CD4-positive, alpha-beta T cell treated with Interleukin-1 beta for 1 hour (primary cell): Measurements from ENCODE around the gene GRIN2D.
A peak's percentile ranks its signal among the peaks of the same experiment; 100 is the strongest.
"Not testable (repeated sequence)": the region's sequence is repeated elsewhere in the genome, so short reads cannot be mapped to it uniquely, and the experiment has no call there.

ENCODE experiments used
- DNase-seq, 2 donors: peaks; one replicate each; pipeline ENCODE4 v3.0.0-alpha.2; 2020 to 2022

Gene GRIN2D

DNA sequence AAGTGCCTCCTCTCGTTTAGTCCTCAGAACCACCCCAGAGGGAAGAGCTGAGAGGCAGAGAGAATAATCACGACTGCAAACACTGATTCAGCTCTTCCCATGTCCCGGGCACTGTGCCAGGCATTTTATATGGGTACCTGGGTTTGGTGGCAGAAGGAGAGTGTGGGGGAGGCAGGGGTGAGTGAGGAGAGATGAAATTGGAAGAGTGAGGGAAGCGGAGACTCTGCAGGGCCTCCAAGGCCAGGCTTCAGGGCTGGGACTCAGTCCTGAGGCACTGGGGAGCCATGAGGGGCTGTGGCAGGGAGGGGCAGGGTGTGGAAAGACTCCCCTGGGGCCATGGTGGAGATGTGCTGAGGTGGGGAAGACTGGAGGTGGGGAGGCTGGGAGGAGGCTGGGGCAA, 20.6 kb upstream of the GRIN2D start:
- no peak for DNase-seq

DNA sequence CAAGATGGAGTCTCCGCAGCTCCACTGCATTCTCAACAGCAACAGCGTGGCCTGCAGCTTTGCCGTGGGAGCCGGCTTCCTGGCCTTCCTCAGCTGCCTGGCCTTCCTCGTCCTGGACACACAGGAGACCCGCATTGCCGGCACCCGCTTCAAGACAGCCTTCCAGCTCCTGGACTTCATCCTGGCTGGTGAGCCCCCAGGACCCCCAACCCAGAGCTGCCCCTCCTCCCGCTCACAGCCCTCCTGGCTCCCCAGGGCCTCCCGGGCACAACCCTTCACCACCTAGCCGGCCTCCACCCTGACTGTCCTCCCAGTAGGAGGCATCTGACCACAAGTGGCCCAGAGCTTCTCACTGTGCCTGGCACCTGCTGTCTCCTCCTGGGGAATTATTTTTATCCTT, 19.9 kb upstream of the GRIN2D start:
- no peak for DNase-seq

DNA sequence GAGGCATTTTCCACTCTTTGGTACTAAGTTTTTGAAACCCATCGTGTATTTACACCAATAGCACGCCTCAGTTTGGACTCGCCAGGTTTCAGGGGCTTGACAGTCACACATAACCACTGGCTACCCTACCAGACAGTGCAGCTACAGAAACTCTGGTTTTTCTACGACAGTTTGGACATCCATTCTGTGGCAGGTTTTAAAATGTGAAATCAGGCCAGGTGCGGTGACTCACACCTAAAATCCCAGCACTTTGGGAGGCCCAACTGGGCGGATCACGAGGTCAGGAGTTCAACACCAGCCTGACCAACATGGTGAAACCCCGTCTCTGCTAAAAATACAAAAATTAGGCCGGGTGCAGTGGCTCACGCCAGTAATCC, 15.3 kb upstream of the GRIN2D start:
- no peak for DNase-seq

DNA sequence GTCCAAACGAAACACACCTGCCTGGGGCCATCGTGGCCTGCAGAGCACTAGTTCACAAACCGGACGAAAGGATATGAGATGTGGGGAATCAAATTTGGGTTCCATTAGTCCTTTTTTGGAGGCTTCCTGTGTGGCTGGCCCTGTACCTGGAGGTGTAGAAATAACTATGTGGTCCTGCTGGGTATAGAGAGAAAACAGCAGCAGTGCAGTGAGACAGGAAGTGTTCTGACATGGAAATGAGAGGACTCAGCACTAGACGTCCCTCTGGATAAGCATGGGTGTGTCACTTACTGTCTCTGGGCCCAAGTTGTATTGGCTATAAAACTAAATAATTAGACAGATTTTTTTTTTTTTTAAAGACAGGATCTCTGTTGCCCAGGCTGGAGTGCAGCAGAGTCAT, 14.4 kb upstream of the GRIN2D start:
- DNase-seq = no peak

DNA sequence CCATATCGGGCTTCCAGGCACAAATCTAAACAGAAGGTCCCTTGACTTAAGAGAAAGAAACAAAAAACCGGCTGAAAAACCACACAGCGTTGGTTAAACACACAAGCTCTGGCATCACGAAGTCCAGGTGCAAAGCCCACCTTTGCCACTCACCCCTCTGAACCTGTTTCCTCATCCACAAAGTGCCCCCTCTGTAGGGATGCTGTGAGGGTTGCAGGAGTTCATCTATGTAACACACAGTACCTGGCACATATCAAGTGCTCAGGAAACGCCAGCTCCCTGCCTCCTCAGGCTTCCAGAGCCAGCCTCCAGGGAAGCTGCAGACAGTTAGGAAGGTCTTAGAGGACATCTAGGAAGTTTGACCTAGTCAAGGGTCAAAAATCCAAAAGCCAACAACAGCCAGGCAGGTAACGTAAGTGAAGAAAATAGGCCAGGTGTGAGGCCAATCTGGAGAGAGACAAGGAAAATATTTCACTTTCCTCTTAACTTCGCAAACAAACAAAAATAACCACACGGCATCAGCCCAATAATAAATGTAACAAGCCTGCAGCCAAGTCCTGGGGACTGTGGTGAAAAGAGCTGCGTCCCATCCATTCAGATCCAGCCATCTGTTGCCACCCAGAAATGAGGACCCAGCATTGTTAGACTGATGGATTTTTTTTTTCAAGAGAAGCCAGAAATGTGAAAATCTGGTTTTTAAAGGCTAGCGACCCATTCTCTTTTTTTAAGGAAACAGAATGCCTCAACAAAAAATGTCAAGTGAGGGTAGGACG, 12.1 kb upstream of the GRIN2D start:
- no peak for DNase-seq

DNA sequence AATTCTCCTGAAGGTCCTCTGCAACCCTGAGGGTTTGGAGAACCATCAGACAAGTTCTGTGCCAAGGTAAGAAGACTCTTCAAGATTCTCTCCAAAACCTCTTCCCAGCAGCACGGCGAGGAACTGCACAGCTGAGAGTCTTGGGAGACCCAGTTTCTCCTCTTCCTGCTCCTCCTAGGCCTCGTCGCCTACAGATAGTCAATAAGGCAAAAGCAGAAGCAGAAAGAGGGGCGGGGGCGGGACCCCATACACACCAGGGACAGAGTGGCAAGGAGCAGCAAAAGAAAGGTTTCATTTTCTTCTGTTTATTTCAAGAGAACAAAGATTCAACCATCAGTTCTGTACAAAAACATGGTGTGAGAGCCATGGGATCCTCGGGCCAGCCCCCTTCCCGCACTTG, 11.2 kb upstream of the GRIN2D start:
- DNase-seq = no peak

DNA sequence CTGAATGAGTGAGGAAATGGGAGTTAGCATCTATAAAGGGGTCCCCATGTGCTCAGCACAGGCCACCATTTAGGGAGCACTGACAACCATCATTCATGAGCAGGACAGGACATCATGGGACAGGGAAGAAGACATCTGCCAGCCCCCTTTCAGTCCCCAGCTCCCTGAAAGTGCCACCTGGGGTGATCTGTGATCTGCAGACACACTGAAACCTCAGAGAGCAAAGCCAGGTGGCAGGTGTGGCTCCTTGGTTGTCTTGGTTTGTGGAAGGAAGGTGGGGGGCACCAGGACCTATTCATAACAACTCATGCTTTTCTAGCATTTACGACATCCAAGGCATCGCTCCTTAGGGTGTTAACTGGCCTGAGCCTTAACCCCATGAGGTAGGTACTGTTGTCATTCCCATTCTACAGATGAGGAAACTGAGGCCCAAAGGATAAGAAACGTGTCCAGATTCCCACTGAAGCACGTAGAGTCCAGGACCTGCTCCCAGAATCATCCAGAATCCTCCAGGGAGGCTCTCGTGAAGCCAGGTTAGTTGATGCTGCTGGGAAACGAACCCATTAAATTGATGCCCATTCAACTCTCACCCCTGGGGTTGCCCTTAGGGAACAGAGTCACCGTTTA, 7.9 kb upstream of the GRIN2D start:
- DNase-seq = no peak

DNA sequence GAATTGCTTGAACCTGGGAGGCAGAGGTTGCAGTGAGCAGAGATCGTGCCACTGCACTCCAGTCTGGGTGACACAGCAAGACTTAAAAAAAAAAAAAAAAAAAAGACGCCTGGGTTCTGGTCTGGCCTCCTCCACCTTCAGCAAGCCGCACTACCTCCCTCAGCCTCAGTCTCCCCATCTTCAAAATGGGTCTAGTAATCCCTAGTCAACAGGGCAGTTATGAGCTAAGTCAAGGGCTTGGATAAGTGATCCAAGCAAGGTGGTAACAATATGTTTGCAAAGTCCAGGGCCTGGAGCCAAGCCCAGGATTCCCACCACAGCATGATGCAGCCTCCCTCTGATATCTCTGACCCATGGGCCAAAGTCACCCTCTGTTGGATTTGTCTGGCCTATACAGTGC, 6.5 kb upstream of the GRIN2D start:
- no peak for DNase-seq

DNA sequence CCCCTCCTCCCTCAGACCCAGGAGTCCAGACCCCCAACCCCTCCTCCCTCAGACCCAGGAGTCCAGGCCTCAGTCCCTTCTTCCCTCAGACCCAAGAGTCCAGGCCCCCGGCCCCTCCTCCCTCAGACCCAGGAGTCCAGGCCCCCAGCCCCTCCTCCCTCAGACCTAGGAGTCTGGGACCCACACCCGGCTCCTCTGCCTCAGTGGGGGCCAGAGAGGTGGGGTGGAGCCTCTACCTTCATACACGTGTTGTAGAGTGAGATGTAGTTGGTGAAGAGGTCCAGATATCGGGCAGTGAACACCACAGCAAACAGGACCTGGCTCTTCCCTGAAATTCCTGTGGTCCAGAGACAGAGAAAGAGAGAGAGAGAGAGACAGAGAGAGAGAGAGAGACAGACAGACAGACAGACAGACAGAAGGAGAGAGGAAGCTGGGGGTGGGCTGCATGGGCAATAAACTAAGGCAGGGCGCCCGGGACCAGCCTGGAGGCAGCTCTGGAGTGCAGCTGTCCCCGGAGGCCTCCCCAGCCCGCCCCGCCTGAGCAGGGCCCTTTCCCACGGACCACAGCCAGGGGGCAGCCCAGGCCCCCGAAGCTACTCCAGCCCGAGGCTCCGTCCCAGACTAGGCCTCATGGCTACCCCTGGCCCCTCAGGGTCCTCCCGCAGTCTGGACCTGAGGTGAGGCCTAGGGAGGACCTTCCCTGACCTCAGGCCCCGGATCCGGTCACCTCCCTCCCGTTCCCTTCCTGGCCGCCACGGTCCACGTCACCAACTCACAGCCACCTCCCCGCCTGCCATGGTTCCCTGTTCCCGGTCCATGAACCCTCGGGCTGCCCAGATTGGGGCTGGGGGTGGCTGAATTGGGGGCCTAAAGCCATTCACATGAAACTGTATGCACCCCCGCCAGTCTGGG, 3.0 kb upstream of the GRIN2D start:
- DNase-seq = peak; percentile 64 to 69

DNA sequence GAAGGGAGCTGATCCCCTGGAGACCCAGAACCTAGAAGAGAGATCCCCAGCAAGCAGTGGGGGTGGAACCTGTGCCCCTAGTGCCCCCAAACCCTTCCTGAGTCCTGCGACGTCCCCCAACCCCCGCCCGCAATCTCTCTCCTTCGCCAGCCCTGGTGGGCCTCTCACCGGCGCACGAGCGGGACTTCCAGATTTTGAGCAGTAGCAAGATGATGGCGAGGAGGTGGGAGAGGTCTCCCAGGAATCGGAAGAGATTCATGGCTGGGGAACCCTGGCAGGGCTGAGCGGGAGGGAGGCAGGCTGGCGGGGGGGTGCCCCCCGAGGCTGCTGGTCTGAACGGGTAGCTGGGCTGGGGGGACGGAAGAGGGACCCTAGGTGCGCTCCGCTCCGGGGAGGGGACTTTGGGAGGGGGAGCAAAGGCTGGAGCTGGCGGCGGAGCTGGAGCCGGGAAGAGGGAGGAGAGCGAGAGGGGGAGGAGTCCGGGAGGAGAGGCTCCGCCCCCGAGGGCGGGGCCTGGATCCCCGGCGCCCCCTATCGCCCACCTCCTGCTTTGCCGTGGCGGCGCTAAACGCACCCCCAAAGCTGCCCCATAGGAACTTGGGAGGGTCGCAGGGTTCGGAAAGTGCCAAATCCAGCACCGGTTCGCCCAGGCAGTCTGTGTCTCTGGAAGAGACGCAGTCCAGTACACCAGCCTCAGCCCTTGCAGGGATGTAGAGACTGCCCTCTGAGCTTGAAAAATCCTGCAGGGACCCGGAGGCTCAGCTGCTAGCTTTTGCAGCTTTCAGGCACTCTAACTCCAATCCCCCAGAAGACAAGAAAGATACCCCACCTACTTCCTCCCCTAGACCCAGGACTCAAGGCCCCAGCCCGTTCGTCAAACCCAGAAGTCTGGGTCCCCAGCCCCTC, 2.1 kb upstream of the GRIN2D start, which contains the start of gene KDELR1:
TSS of gene KDELR1 (minus strand) at position 452 of the 906 bp plus-strand sequence. CDS start at position 259, 193 bp downstream.
- peak; percentile 69 to 71 for DNase-seq

DNA sequence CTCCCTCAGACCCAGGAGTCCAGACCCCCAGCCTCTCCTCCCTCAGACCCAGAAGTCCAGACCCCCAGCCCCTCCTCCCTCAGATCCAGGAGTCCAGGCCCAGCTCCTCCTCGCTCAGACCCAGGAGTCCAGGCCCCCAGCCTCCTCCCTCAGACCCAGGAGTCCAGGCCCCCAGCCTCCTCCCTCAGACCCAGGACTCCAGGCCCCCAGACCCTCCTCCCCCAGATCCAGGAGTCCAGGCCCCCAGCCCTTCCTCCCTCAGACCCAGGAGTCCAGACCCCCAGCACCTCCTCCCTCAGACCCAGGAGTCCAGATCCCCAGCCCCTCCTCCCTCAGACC, 1.5 kb upstream of the GRIN2D start:
- not testable (repeated sequence) for DNase-seq

DNA sequence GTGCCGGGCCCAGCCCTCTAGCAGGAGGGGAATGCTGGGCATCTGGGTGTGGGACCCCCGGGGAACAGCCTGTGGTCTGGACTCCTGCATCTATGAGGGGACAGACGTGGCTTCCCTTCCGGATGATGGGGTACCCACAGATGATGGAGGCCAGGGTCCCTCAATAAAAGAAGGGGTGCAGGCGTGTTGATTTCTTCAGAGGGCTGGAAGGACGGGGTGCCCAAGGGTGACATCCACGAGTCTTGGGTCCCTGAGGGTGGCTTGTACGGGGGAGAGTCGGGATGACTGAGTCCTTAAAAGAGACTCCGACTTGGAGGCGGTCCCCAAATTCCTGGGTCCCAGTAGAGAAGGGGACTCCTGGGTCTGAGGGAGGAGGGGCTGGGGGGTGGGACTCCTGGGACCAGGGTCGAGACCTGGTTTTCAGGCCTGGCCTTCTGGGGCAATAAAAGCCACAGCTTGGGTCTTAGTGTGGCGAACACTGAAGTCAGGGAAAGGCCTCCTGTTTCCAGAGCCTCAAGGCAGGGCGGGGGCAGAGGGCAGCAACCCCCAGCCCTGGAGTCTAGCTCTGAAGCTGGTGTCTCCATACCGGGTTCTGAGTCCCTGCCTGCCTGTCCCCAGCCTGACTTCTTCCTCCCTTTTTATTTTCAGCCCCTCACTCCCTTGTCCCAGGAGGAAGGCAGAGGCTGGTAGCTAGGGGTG, 459 bp upstream of the GRIN2D start:
- no peak for DNase-seq

DNA sequence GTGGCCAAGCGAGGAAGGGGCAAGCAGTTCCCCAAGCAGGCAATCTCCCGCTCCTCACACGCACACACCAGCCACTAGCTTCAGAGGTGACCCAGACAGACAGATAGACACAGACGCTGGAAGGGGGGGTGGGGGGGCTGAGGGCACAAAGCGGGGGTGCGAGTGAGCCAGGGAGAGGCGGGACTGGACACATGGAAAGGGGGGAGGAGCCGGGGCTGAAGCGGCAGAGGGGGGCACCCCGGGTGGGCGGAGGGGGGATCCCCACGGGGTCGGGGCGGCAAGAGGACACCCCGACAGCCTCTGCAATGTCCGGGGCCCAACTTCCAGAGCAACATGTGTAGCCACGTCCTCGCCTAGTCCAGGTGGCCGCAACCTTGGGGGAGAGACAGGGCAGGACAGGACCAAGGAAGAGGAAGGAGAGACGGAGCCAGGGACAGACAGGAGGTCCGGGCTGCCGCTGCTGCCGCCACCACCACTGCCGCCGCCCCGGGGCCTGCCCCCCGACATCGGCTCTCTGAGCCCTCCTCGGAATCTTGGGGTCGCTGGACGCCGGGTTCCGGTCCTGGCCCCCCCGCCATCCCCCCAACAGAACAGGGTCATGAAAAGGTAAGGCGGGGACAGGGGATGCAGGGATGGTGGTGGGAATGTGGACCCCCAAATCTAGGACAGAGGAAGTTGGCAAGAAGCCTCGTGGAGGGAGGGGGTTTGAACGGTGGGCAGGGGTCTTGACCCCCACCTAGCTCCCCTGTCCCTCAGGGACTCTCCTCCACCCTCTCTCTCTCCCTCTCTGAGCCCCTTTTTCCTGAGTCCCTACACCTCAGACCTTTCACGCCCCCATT, 1.1 kb downstream of the GRIN2D start:
- peak in 1 of 2 donors; percentile 11 for DNase-seq

DNA sequence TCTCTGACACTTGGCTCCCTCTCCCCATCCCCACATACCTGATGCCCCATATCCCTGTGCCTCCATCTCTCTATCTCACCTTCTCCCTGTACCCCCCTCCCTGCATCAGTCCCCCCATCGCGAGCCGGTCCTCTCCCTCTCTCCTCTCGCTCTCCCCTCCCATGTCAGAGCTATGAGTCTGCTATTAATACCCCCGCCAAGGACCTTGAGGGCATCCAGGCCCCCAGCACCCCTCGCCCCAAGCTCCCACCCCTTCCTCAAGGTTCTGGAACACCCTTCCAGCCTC, 1.6 kb downstream of the GRIN2D start:
- DNase-seq = no peak

DNA sequence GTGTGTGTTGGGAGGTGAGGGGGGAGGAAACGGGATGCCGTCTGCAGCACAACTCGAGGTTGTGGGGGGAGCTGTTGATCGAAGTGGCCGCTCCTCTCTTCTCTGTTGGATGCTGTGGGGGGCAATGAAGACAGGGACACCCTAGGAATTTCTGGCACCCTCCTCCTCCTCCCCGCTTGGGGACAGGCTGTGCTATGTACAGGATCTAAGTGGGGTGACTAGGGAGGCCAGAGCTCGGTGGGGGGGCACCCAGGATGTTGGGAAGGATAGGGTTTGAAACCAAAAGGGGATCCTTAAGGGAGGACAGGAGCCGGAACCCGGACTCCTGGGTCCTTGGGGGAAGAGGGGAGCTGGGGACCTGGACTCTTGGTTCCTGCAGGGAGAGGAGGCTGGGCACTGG, 2.0 kb downstream of the GRIN2D start:
- no peak for DNase-seq

DNA sequence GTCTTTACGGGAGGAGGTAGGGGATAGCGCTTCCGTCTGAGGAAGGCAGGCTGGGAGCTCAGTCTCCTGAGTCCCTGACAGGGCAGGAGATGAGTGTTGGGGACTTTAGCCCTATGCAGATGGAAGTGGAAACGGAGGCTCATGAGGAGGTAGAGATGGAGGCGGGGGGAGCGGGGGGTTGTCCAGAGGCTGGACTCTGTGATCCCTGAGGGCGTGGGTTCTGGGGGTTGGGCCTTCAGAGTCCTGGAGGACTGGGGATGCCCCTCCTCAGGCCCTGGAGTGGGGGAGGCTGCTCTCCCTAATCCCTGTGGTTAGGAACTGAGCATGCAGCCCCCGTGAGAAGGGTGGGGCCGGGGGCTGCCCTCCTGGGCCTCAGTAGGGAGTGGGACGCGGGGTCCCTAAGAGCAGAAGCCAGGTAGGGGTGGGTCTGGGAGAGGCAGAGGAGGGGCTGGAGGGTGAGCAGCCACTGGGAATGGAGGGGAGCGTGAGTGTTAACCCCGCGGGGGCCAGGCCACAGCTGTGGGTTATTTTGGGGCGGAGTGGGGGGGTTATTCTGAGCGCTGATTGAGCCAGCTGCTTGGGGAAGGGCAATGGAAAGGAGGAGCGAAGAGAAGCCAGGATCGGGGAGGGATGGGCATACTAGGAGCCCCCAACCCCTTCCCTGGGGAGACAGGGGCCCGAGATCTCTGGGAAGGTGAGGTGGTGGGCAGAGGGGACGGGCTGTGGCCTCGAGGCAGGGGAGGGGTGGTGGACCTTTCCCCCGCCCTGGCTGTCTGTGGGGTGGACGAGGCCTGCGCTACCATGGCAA, 2.8 kb downstream of the GRIN2D start:
- DNase-seq = no peak

DNA sequence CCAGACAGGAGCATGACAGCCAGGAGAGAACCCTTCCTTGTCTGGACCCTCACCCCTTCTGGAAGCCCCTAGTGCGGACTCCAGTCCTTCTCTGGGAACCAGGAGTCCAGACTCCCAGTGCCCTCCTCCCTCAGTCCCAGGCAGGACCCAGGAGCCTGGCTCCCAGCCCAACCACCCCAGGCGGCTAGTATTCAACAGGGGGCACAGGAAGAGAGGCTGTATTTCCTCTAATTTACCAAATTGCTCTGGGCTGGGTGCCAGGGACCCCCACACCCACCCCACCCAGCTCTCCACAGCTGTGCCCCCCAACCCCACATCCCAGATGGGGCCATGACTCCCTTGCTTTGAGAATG, 3.3 kb downstream of the GRIN2D start:
- DNase-seq = no peak

DNA sequence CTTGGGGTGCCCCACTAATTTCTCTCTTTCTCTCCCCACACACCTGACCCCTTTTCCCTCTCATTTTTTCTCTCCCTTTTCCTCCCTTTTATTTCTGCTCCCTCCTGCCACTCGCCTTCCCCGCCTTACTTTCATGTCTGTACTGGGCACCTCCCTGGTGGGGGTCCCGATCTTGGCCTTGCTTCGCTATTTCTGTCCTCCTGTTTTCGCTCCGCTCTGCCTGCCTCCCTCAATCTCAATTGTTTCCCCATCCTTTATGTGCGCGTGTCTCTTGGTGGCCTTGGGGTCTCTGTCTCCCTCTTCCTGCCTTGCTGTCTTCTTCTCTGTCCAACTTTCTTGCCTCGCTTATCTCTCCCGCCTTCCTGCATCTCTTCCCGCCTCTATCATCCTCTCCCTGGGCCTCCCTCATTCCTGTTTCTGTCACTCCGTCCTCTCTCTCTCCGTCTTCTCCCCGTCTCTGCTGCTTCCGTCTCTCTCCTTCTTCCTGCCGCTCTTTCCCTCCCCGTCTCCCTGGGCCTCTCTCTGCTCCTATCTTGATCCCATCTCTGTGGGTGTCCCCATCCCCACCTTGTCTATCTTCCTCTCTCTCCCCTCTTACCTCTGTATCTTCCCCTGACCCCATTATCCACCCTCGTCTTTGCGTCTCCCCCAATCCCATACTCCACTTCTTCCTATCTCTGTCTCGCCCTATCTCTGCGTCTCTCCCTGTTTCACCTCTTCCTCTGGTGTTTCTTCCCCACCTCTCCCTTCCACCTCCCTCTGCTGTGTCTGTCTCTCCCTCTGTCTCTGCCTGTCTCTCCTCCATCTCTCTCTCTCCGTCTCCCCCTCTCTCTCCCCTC, 4.0 kb downstream of the GRIN2D start:
- DNase-seq = no peak

DNA sequence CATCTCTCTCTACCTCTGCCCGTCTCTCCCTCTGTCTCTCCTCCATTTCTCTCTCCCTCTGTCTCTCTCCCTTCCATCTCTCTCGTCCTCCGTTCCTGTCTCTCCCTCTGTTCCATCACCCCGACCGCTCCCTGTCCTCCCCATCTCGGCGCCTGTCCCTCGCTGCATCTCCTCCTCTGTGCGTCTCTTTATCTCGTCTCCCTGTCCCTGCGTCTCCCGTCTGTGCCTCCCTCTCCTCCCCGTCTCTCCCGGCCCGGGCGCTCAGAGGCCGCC, 4.6 kb downstream of the GRIN2D start:
- no peak for DNase-seq
